Mesendoderm (in vitro differentiated cells): ENCODE data around the gene POU2AF3.

Experiments
- DNase-seq: peaks from one replicate; pipeline ENCODE4 v3.0.0; 2013
- H2AK5ac ChIP-seq: 2 replicates; pipeline ENCODE4 v1.6.1; 2013; ENCODE audit warnings: low read length, inconsistent platforms
- H2BK120ac ChIP-seq: 2 replicates; pipeline ENCODE4 v1.6.1; 2013; ENCODE audit warnings: low read depth, mild to moderate bottlenecking, low read length, moderate library complexity, mixed read lengths
- H2BK15ac ChIP-seq: replicated peaks from 2 replicates; pipeline ENCODE4 v1.6.1; 2013; ENCODE audit warnings: low read depth, mild to moderate bottlenecking, moderate library complexity
- H2BK5ac ChIP-seq: 2 replicates; pipeline ENCODE4 v1.6.1; 2013; ENCODE audit warnings: low read length, inconsistent platforms
- H3K18ac ChIP-seq: 2 replicates; pipeline ENCODE4 v1.6.1; 2013; ENCODE audit warnings: mild to moderate bottlenecking, low read length, mixed read lengths
- H3K23ac ChIP-seq: one replicate; pipeline ENCODE4 v1.6.1; 2013; ENCODE audit warnings: low read length
- H3K27ac ChIP-seq: 2 replicates; pipeline ENCODE4 v1.5.1; 2013; ENCODE audit warnings: low read depth, mild to moderate bottlenecking, inconsistent platforms, low read length, moderate library complexity
- H3K27me3 ChIP-seq: 2 replicates; pipeline ENCODE4 v1.6.1; 2013; ENCODE audit warnings: low read length, control low read depth, mild to moderate bottlenecking, inconsistent platforms; ENCODE audit not compliant: insufficient read depth, poor library complexity
- H3K36me3 ChIP-seq: 2 replicates; pipeline ENCODE4 v1.6.1; 2013; ENCODE audit warnings: low read length, inconsistent platforms; ENCODE audit not compliant: control insufficient read depth, insufficient read depth
- H3K4ac ChIP-seq: one replicate; pipeline ENCODE4 v1.6.1; 2013; ENCODE audit warnings: low read depth, mild to moderate bottlenecking, low read length, moderate library complexity
- H3K4me1 ChIP-seq: 2 replicates; pipeline ENCODE4 v1.6.1; 2013; ENCODE audit warnings: low read depth, low read length, inconsistent platforms; ENCODE audit not compliant: control insufficient read depth
- H3K4me2 ChIP-seq: 2 replicates; pipeline ENCODE4 v1.6.1; 2013; ENCODE audit warnings: low read length
- H3K4me3 ChIP-seq: 2 replicates; pipeline ENCODE4 v1.5.1; 2013; ENCODE audit warnings: mild to moderate bottlenecking, low read length
- H3K56ac ChIP-seq: one replicate; pipeline ENCODE4 v1.6.1; 2013; ENCODE audit warnings: low read length
- H3K79me1 ChIP-seq: 2 replicates; pipeline ENCODE4 v1.6.1; 2013; ENCODE audit warnings: low read length, inconsistent platforms
- H3K79me2 ChIP-seq: 2 replicates; pipeline ENCODE4 v1.6.1; 2013; ENCODE audit warnings: mild to moderate bottlenecking, low read length; ENCODE audit not compliant: control insufficient read depth, insufficient read depth
- H3K9ac ChIP-seq: 2 replicates; pipeline ENCODE4 v1.6.1; 2013; ENCODE audit warnings: low read length, inconsistent platforms
- H4K5ac ChIP-seq: one replicate; pipeline ENCODE4 v1.6.1; 2013; ENCODE audit warnings: low read length
- H4K8ac ChIP-seq: one replicate; pipeline ENCODE4 v1.6.1; 2013; ENCODE audit warnings: low read depth, mild to moderate bottlenecking, control low read depth, low read length, moderate library complexity
- WGBS: extraction: QIAGEN DNeasy Blood & Tissue Kit; methylation state at CpG from one replicate; pipeline ENCODE4 v1.1.7; 2013; ENCODE audit warnings: low lambda C conversion rate, missing lambda C conversion rate; ENCODE audit not compliant: insufficient coverage; ENCODE audit errors: extremely low coverage; 5-methylcytosine and 5-hydroxymethylcytosine counted together

POU2AF3 gene

DNA sequence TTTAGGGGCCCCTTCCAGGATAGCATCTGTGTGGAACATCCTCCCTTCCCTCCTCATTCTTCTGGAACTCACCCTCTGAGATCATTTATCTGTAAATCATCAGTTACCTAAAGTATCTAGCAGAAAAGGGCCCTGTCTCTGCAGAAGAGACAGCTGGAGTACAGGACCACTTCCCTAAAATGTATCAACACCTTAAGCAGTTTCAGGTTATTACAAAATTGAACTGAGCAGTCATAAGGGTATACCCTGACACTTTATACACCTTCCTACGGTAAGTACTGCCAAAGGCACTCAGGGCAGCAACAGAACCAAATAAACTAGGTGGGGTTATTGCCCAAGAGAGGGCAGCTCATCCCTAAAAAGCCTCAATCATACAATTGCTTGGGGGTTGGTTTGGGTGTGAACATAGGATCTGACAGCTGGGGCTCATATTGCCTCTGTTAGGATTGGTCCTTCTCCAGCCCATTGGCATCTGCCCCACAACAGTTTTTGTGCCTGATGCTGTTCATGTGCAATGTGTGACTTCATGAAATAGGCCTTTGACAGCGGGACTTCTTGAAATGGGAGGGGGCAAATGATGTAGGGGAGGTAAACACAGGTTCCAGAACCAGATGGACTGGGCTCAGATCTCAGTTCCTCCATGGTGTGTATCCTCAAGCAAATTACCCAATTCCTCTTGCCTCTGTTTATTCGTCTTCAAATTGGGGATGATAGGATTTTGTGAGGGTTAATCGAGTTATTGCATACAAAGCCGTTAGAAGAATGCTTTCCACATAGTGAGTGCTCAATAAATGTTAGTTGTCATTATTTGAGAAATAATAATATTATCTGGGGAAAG, 2.9 kb downstream of the POU2AF3 start:
- H2AK5ac ChIP-seq = no peak overlapping the region
- no peaks in the 10 kb centered on the region for H3K79me2 ChIP-seq
- DNase-seq = no peak
- no peak overlapping the region for H2BK5ac ChIP-seq
- no peak overlapping the region for H3K4me3 ChIP-seq
- no peak overlapping the region for H3K56ac ChIP-seq
- no peak overlapping the region for H3K4ac ChIP-seq
- no peak overlapping the region for H4K8ac ChIP-seq
- H3K4me1 ChIP-seq = no peaks in the 10 kb centered on the region
- no peak overlapping the region for H3K23ac ChIP-seq
- no peaks in the 10 kb centered on the region for H3K36me3 ChIP-seq
- no peak overlapping the region for H3K4me2 ChIP-seq
- H4K5ac ChIP-seq = no peak overlapping the region
- no CpG with 5 or more reads among the region's 5 CpGs for WGBS
- H3K18ac ChIP-seq = no peak overlapping the region
- H2BK120ac ChIP-seq = no peak overlapping the region
- H3K27ac ChIP-seq = no peak overlapping the region
- no peak overlapping the region for H3K9ac ChIP-seq
- no peaks in the 10 kb centered on the region for H3K79me1 ChIP-seq
- H3K27me3 ChIP-seq = no peaks in the 10 kb centered on the region
- no peak overlapping the region for H2BK15ac ChIP-seq

- Histone ChIP-seq H3K9ac (no peak overlapping the region), H3K79me2 (no peaks in the 10 kb centered on the region), H3K18ac (no peak overlapping the region), H2BK5ac (no peak overlapping the region), H3K79me1 (no peaks in the 10 kb centered on the region), H3K23ac (no peak overlapping the region), H3K4me2 (no peak overlapping the region), H3K36me3 (no peaks in the 10 kb centered on the region), H3K56ac (no peak overlapping the region), H3K27ac (no peak overlapping the region), H2BK120ac (no peak overlapping the region), H4K5ac (no peak overlapping the region), H3K4me1 (no peaks in the 10 kb centered on the region), H3K27me3 (no peaks in the 10 kb centered on the region), H3K4ac (no peak overlapping the region), H2BK15ac (no peak overlapping the region), H2AK5ac (no peak overlapping the region), H4K8ac (no peak overlapping the region), H3K4me3 (no peak overlapping the region)
- no peak for DNase-seq
- WGBS = no CpG with 5 or more reads among the region's 3 CpGs
These were observed 3.4 kb downstream of the POU2AF3 start for GRCh38 chr11:111301842-111302118.

DNA sequence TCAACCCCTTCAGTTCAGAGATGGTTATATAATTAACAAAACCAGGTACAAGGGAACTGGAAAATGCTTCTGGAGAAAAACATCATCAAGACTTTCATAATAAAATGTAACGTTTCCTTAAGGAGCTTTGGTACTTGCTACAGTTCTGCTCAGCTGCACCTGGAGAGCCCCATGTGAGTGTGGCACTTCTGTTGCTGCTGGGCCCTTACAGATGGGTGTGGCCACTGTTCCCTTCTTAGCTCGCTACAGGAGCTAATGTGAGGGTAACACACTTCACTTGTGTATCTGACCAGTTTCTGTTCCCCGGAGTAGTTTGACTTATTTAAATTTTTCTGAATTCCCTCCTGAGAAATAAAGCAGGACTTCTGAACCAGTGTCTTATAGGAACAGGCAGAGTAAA, 4.0 kb downstream of the POU2AF3 start:
- H2BK5ac ChIP-seq = no peak overlapping the region
- no peak overlapping the region for H2BK15ac ChIP-seq
- H3K79me2 ChIP-seq = no peaks in the 10 kb centered on the region
- no peak overlapping the region for H3K4me2 ChIP-seq
- no peak overlapping the region for H3K4me3 ChIP-seq
- no peak overlapping the region for H4K8ac ChIP-seq
- no peaks in the 10 kb centered on the region for H3K36me3 ChIP-seq
- no peak overlapping the region for H3K9ac ChIP-seq
- H2BK120ac ChIP-seq = no peak overlapping the region
- no peaks in the 10 kb centered on the region for H3K4me1 ChIP-seq
- DNase-seq = no peak
- H3K4ac ChIP-seq = no peak overlapping the region
- no peaks in the 10 kb centered on the region for H3K79me1 ChIP-seq
- no peak overlapping the region for H3K27ac ChIP-seq
- H3K23ac ChIP-seq = no peak overlapping the region
- no peak overlapping the region for H3K18ac ChIP-seq
- no peak overlapping the region for H2AK5ac ChIP-seq
- H4K5ac ChIP-seq = no peak overlapping the region
- H3K56ac ChIP-seq = no peak overlapping the region
- H3K27me3 ChIP-seq = no peaks in the 10 kb centered on the region
- no CpG with 5 or more reads among the region's 3 CpGs for WGBS

- no peaks in the 10 kb centered on the region for H3K27me3 ChIP-seq
- H3K56ac ChIP-seq = no peak overlapping the region
- no peaks in the 10 kb centered on the region for H3K4me1 ChIP-seq
- H3K4ac ChIP-seq = no peak overlapping the region
- H3K18ac ChIP-seq = no peak overlapping the region
- no peak for DNase-seq
- H2AK5ac ChIP-seq = no peak overlapping the region
- H2BK15ac ChIP-seq = no peak overlapping the region
- H3K27ac ChIP-seq = no peak overlapping the region
- H3K23ac ChIP-seq = no peak overlapping the region
- no peak overlapping the region for H2BK120ac ChIP-seq
- WGBS = no CpG with 5 or more reads among the region's 4 CpGs
- no peak overlapping the region for H2BK5ac ChIP-seq
- no peak overlapping the region for H3K4me2 ChIP-seq
- H3K4me3 ChIP-seq = no peak overlapping the region
- H3K79me1 ChIP-seq = no peaks in the 10 kb centered on the region
- no peaks in the 10 kb centered on the region for H3K36me3 ChIP-seq
- H3K9ac ChIP-seq = no peak overlapping the region
- no peak overlapping the region for H4K8ac ChIP-seq
- H4K5ac ChIP-seq = no peak overlapping the region
- no peaks in the 10 kb centered on the region for H3K79me2 ChIP-seq
These were observed 5.1 kb downstream of the POU2AF3 start for GRCh38 chr11:111303461-111303860.

DNA sequence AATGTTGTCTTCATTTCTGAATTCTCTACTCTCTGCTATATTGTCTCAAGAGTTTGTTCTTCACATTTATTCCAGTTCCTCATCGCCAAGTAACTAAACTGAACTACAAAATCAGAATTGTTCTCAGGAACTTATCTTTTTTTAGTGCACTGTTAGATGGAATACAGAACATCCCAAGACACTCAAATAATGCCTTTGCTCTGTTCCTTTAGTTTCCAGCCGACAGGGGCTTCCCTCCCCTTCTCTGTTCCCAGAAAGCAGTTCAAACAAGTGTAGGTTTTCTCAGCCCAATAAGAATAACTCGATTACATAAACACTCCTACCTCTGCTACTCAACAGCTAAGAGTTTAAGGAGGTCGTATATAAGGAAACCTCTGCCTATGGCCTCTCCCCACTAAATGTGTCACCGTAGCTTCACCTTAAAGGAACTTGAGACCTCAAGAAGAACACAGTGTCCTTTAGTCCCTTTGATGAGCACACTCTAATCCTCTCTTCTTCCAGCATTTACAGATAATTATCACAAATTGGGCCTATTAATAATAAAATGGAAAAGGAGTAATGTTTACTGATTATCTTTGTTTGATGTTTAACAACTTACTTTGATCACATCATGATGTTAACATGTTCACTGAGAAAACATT, 6.9 kb downstream of the POU2AF3 start:
- WGBS = no CpG with 5 or more reads among the region's 5 CpGs
- no peak overlapping the region for H3K27ac ChIP-seq
- no peaks in the 10 kb centered on the region for H3K27me3 ChIP-seq

More for the DNA sequence above, 6.9 kb downstream of the POU2AF3 start:
- Histone ChIP-seq H3K4me3 (no peak overlapping the region), H3K9ac (no peak overlapping the region), H3K18ac (no peak overlapping the region), H4K5ac (no peak overlapping the region), H2BK5ac (no peak overlapping the region), H3K79me1 (no peaks in the 10 kb centered on the region), H3K4ac (no peak overlapping the region), H3K36me3 (no peaks in the 10 kb centered on the region), H3K79me2 (no peaks in the 10 kb centered on the region), H4K8ac (no peak overlapping the region), H3K23ac (no peak overlapping the region), H3K4me1 (no peaks in the 10 kb centered on the region), H3K56ac (no peak overlapping the region), H2BK120ac (no peak overlapping the region), H2AK5ac (no peak overlapping the region), H2BK15ac (no peak overlapping the region), H3K4me2 (no peak overlapping the region)
- DNase-seq = no peak
